GM23338 (cell line): Measurements from ENCODE around the gene PRKCH. TPM values are rescaled to one million over a fixed set of nuclear protein-coding genes. Genes with fewer than 3 reads are reported as not detected.

ENCODE experiments used
- ATAC-seq: fragments of 200-7000 bp; cut with Tn5 transposase; 3 replicates; pipeline ENCODE4 v1.9.1; 2020
- DNase-seq: peaks from one replicate; pipeline ENCODE4 v3.0.0-alpha.2; 2015; ENCODE audit warnings: low spot score
- H2AFZ ChIP-seq: fragments of 200-600 bp; sonication (generic); 2 replicates; pipeline ENCODE4 v1.8.0; 2016; ENCODE audit warnings: antibody characterized with exemption, mild to moderate bottlenecking, moderate library complexity
- H3F3A ChIP-seq: fragments of 200-600 bp; sonication (generic); replicated peaks from 2 replicates; pipeline ENCODE4 v1.8.0; 2017; ENCODE audit warnings: antibody characterized with exemption, mixed run types, low read depth
- H3K27ac ChIP-seq: fragments of 200-600 bp; sonication (generic); 2 replicates; pipeline ENCODE4 v1.6.1; 2016; ENCODE audit warnings: low read depth
- H3K27me3 ChIP-seq: fragments of 200-600 bp; sonication (generic); 2 replicates; pipeline ENCODE4 v1.8.0; 2016; ENCODE audit warnings: mild to moderate bottlenecking, mixed run types, moderate library complexity; ENCODE audit not compliant: insufficient read depth
- H3K36me3 ChIP-seq: fragments of 200-600 bp; sonication (generic); 2 replicates; pipeline ENCODE4 v1.8.0; 2016; ENCODE audit warnings: mild to moderate bottlenecking; ENCODE audit not compliant: insufficient read depth
- H3K4me1 ChIP-seq: fragments of 200-600 bp; sonication (generic); 2 replicates; pipeline ENCODE4 v1.8.0; 2016; ENCODE audit warnings: mild to moderate bottlenecking, moderate library complexity; ENCODE audit not compliant: insufficient read depth
- H3K4me2 ChIP-seq: fragments of 200-600 bp; sonication (generic); 2 replicates; pipeline ENCODE4 v1.7.1; 2017; ENCODE audit warnings: mixed run types
- H3K4me3 ChIP-seq: fragments of 200-600 bp; sonication (generic); 2 replicates; pipeline ENCODE4 v1.6.1; 2016; ENCODE audit warnings: mixed run types
- H3K79me2 ChIP-seq: fragments of 200-600 bp; sonication (generic); replicated peaks from 2 replicates; pipeline ENCODE4 v1.8.0; 2017; ENCODE audit warnings: mild to moderate bottlenecking; ENCODE audit not compliant: insufficient read depth
- H3K9me2 ChIP-seq: fragments of 200-600 bp; sonication (generic); 2 replicates; pipeline ENCODE4 v1.8.0; 2017; ENCODE audit not compliant: insufficient read depth
- H4K20me1 ChIP-seq: fragments of 200-600 bp; sonication (generic); replicated peaks from 2 replicates; pipeline ENCODE4 v1.8.0; 2017; ENCODE audit warnings: mild to moderate bottlenecking; ENCODE audit not compliant: insufficient read depth
- H3K27ac Mint-ChIP-seq: 2 replicates; pipeline ENCODE4 v1.8.0; 2020; ENCODE audit warnings: inconsistent platforms, mild to moderate bottlenecking, moderate library complexity, mixed read lengths
- H3K27me3 Mint-ChIP-seq: 3 replicates; pipeline ENCODE4 v1.8.0; 2022; ENCODE audit warnings: low read depth, mild to moderate bottlenecking, moderate library complexity, mixed read lengths, inconsistent platforms; ENCODE audit not compliant: insufficient read depth, poor library complexity
- H3K36me3 Mint-ChIP-seq: 3 replicates; pipeline ENCODE4 v1.8.0; 2021; ENCODE audit warnings: low read depth, mild to moderate bottlenecking, inconsistent platforms, moderate library complexity, mixed read lengths
- H3K4me1 Mint-ChIP-seq: 3 replicates; pipeline ENCODE4 v1.8.0; 2020; ENCODE audit warnings: mild to moderate bottlenecking, inconsistent platforms, mixed read lengths
- H3K4me3 Mint-ChIP-seq: 3 replicates; pipeline ENCODE4 v1.8.0; 2021; ENCODE audit warnings: moderate library complexity, mild to moderate bottlenecking, inconsistent platforms, mixed read lengths
- H3K9me3 Mint-ChIP-seq: 3 replicates; pipeline ENCODE4 v1.8.0; 2020; ENCODE audit warnings: moderate library complexity, mild to moderate bottlenecking, inconsistent platforms, mixed read lengths
- CREB1 ChIP-seq: fragments of 250-450 bp; sonication (Bioruptor Pico); IDR thresholded peaks from 2 replicates; pipeline ENCODE4 v1.5.0; 2020; ENCODE audit warnings: low read depth, mild to moderate bottlenecking, moderate library complexity
- JUNB ChIP-seq: IDR thresholded peaks from one replicate; pipeline ENCODE4 v1.6.1; 2016; ENCODE audit warnings: antibody characterized with exemption; ENCODE audit not compliant: unreplicated experiment
- POLR2AphosphoS5 ChIP-seq: IDR thresholded peaks from 2 replicates; pipeline ENCODE4 v1.6.1; 2016; ENCODE audit warnings: antibody characterized with exemption, low read depth
- STAT1 ChIP-seq: IDR thresholded peaks from one replicate; pipeline ENCODE4 v1.6.1; 2016; ENCODE audit warnings: antibody characterized with exemption; ENCODE audit not compliant: unreplicated experiment
- ZNF114 ChIP-seq: fragments of 250-450 bp; sonication (Bioruptor Pico); IDR thresholded peaks from 2 replicates; pipeline ENCODE4 v1.5.0; 2020; ENCODE audit warnings: mild to moderate bottlenecking, moderate library complexity
- ZNF331 ChIP-seq: fragments of 250-450 bp; sonication (Bioruptor Pico); IDR thresholded peaks from 2 replicates; pipeline ENCODE4 v1.5.0; 2020; ENCODE audit warnings: low read depth, mild to moderate bottlenecking, moderate library complexity
- polyA plus RNA-seq: library from polyadenylated mRNA; unstranded; fragments of >200 nt; fragmentation: Nextera tagmentation; extraction: Ambion mirVana; gene quantifications from 2 replicates; pipeline ENCODE4 v1.2.1, GENCODE V29; 2016
- total RNA-seq: library from RNA; depleted of rRNA; stranded (reverse); fragments of >200 nt; shearing (Covaris generic); gene quantifications from 2 replicates; pipeline ENCODE4 v1.2.3, GENCODE V29; 2014
- TF ChIP-seq, protein P1 (sequence below): fragments of 250-450 bp; sonication (Bioruptor Pico); IDR thresholded peaks from 2 replicates; pipeline ENCODE4 v1.5.0; 2020; ENCODE audit warnings: mild to moderate bottlenecking, moderate library complexity
- TF ChIP-seq, protein P2 (sequence below), 2 experiments: fragments of 200-600 bp in 1 of 2; sonication (generic) in 1 of 2; conservative IDR thresholded peaks; 2 replicates each; pipeline versions ENCODE4 v1.5.1 to v1.6.1; 2016 to 2017; ENCODE audit warnings: antibody characterized with exemption in 2 of 2, low read depth in 2 of 2, mild to moderate bottlenecking in 2 of 2, moderate library complexity in 1 of 2
- TF ChIP-seq, protein P3 (sequence below): IDR thresholded peaks from 2 replicates; pipeline ENCODE4 v1.6.1; 2016; ENCODE audit warnings: antibody characterized with exemption

Gene PRKCH
- total and polyA plus RNA-seq, 2 experiments from 2014 or later, result 5.4 to 10.1 TPM

GRCh38 chr14:61458766-61459165 lies 137.4 kb downstream of the PRKCH start (continued):
- TF ChIP-seq, protein P1, sequence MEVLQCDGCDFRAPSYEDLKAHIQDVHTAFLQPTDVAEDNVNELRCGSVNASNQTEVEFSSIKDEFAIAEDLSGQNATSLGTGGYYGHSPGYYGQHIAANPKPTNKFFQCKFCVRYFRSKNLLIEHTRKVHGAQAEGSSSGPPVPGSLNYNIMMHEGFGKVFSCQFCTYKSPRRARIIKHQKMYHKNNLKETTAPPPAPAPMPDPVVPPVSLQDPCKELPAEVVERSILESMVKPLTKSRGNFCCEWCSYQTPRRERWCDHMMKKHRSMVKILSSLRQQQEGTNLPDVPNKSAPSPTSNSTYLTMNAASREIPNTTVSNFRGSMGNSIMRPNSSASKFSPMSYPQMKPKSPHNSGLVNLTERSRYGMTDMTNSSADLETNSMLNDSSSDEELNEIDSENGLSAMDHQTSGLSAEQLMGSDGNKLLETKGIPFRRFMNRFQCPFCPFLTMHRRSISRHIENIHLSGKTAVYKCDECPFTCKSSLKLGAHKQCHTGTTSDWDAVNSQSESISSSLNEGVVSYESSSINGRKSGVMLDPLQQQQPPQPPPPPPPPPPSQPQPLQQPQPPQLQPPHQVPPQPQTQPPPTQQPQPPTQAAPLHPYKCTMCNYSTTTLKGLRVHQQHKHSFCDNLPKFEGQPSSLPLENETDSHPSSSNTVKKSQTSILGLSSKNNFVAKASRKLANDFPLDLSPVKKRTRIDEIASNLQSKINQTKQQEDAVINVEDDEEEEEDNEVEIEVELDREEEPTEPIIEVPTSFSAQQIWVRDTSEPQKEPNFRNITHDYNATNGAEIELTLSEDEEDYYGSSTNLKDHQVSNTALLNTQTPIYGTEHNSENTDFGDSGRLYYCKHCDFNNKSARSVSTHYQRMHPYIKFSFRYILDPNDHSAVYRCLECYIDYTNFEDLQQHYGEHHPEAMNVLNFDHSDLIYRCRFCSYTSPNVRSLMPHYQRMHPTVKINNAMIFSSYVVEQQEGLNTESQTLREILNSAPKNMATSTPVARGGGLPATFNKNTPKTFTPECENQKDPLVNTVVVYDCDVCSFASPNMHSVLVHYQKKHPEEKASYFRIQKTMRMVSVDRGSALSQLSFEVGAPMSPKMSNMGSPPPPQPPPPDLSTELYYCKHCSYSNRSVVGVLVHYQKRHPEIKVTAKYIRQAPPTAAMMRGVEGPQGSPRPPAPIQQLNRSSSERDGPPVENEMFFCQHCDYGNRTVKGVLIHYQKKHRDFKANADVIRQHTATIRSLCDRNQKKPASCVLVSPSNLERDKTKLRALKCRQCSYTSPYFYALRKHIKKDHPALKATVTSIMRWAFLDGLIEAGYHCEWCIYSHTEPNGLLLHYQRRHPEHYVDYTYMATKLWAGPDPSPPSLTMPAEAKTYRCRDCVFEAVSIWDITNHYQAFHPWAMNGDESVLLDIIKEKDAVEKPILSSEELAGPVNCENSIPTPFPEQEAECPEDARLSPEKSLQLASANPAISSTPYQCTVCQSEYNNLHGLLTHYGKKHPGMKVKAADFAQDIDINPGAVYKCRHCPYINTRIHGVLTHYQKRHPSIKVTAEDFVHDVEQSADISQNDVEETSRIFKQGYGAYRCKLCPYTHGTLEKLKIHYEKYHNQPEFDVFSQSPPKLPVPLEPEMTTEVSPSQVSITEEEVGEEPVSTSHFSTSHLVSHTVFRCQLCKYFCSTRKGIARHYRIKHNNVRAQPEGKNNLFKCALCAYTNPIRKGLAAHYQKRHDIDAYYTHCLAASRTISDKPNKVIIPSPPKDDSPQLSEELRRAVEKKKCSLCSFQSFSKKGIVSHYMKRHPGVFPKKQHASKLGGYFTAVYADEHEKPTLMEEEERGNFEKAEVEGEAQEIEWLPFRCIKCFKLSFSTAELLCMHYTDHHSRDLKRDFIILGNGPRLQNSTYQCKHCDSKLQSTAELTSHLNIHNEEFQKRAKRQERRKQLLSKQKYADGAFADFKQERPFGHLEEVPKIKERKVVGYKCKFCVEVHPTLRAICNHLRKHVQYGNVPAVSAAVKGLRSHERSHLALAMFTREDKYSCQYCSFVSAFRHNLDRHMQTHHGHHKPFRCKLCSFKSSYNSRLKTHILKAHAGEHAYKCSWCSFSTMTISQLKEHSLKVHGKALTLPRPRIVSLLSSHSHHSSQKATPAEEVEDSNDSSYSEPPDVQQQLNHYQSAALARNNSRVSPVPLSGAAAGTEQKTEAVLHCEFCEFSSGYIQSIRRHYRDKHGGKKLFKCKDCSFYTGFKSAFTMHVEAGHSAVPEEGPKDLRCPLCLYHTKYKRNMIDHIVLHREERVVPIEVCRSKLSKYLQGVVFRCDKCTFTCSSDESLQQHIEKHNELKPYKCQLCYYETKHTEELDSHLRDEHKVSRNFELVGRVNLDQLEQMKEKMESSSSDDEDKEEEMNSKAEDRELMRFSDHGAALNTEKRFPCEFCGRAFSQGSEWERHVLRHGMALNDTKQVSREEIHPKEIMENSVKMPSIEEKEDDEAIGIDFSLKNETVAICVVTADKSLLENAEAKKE, result no peak
- TF ChIP-seq, protein P2, sequence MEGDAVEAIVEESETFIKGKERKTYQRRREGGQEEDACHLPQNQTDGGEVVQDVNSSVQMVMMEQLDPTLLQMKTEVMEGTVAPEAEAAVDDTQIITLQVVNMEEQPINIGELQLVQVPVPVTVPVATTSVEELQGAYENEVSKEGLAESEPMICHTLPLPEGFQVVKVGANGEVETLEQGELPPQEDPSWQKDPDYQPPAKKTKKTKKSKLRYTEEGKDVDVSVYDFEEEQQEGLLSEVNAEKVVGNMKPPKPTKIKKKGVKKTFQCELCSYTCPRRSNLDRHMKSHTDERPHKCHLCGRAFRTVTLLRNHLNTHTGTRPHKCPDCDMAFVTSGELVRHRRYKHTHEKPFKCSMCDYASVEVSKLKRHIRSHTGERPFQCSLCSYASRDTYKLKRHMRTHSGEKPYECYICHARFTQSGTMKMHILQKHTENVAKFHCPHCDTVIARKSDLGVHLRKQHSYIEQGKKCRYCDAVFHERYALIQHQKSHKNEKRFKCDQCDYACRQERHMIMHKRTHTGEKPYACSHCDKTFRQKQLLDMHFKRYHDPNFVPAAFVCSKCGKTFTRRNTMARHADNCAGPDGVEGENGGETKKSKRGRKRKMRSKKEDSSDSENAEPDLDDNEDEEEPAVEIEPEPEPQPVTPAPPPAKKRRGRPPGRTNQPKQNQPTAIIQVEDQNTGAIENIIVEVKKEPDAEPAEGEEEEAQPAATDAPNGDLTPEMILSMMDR (conservative IDR thresholded peaks at IDR 0.05; ENCODE audit: low read depth in 2 of 2), result no peak
- no peak for TF ChIP-seq CREB1 (CRISPR knock-in tag)
- TF ChIP-seq JUNB, result no peak
- TF ChIP-seq, protein P3, sequence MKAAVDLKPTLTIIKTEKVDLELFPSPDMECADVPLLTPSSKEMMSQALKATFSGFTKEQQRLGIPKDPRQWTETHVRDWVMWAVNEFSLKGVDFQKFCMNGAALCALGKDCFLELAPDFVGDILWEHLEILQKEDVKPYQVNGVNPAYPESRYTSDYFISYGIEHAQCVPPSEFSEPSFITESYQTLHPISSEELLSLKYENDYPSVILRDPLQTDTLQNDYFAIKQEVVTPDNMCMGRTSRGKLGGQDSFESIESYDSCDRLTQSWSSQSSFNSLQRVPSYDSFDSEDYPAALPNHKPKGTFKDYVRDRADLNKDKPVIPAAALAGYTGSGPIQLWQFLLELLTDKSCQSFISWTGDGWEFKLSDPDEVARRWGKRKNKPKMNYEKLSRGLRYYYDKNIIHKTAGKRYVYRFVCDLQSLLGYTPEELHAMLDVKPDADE, result no peak
- TF ChIP-seq ZNF331 (CRISPR knock-in tag), result no peak

GRCh38 chr14:61459229-61459628 lies 137.8 kb downstream of the PRKCH start:
- no peak overlapping the region for H2AFZ ChIP-seq
- no peaks in the 10 kb centered on the region for H3K9me2 ChIP-seq
- no peak overlapping the region for H3K4me3 Mint-ChIP-seq
- DNase-seq (no peak), ATAC-seq (no peak)
- no peak overlapping the region for H3K27ac ChIP-seq
- H3K4me1 ChIP-seq, result peaks cover 11% of the 10 kb centered on the region
- H3K4me2 ChIP-seq, result no peak overlapping the region
- H3K9me3 Mint-ChIP-seq, result no peaks in the 10 kb centered on the region
- no peak overlapping the region for H3K4me3 ChIP-seq
- H3K79me2 ChIP-seq, result no peaks in the 10 kb centered on the region
- H3F3A ChIP-seq, result no peaks in the 10 kb centered on the region
- H4K20me1 ChIP-seq, result no peaks in the 10 kb centered on the region
- no peaks in the 10 kb centered on the region for H3K27me3 Mint-ChIP-seq
- H3K27ac Mint-ChIP-seq, result no peak overlapping the region
- H3K4me1 Mint-ChIP-seq, result peaks cover 12% of the 10 kb centered on the region
- no peaks in the 10 kb centered on the region for H3K36me3 Mint-ChIP-seq
- no peaks in the 10 kb centered on the region for H3K36me3 ChIP-seq
- H3K27me3 ChIP-seq, result no peaks in the 10 kb centered on the region
- TF ChIP-seq ZNF114 (CRISPR knock-in tag) (no peak), POLR2AphosphoS5 (no peak), STAT1 (no peak)
- TF ChIP-seq, protein P2 (conservative IDR thresholded peaks at IDR 0.05; ENCODE audit: low read depth in 2 of 2), result no peak
